Measurements from ENCODE around the gene TECPR2. TPM values are rescaled to one million over a fixed set of nuclear protein-coding genes. Genes with fewer than 3 reads are reported as not detected.
"Not testable (repeated sequence)": the region's sequence is repeated elsewhere in the genome, so short reads cannot be mapped to it uniquely, and the experiment has no call there.

Gene TECPR2
- total RNA-seq, 2 experiments from 2014 or later, result 5.6 to 6.9 TPM

DNA sequence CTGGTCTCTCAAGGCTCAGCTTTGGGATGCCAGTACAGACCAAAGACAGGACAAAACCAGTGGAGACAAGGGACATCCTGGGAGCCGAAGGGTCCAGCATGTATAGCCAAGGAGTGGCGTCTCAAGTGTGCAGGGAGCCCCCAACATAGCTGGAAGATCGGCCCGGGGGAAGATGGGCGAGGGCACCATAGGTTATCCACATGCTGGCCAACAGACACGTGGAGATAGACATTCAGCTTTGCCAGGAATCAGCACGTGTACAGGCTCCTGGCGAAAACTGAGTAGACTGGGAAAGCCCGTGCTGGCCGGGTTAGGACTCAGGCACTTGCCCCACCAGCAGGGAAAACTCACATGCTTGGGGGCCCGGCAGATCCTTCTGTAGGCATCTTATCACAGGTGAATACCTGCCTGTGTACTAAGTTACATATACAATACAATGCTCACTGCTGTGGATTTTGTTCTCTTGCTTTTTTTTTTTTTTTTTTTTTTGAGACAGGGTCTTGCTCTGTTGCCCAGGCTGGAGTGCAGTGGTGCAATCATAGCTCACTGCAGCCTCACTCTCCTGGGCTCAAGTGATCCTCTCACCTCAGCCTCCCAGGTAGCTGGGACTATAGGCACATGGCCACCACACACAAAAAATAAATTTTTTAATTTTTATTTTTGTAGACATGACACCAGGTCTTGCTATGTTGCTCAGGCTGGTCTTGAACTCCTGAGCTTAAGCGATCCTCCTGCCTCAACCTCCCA, 152.4 kb downstream of the TECPR2 start:
- intact Hi-C loops (cut with DNase I, micrococcal nuclease), result loop anchor here in 1 of 2 experiments (10.0 kb wide), 1 partner anchor 550 kb away; the partner anchor contains the start of gene DYNC1H1
- Mint-ChIP-seq H3K4me3 (no peak overlapping the region), H3K36me3 (ENCODE audit: low read depth) (no peaks in the 10 kb centered on the region), H3K27ac (no peak overlapping the region), H3K9me3 (ENCODE audit: low read depth) (no peaks in the 10 kb centered on the region), H3K27me3 (peaks cover 8% of the 10 kb centered on the region), H3K4me1 (peaks cover 13% of the 10 kb centered on the region)
- no peak for ATAC-seq
- ChIA-PET POLR2A (no interaction called here), CTCF (interaction anchor here (0.5 to 2.7 kb wide), 7 partner anchors 8 to 1671 kb away, joined by 3 to 17 read pairs (median 3); no protein-coding TSS in a partner anchor)
- DNase-seq, result no peak

- H3K27ac Mint-ChIP-seq, result no peak overlapping the region
- POLR2A ChIA-PET, result no interaction called here
- H3K27me3 Mint-ChIP-seq, result peaks cover 8% of the 10 kb centered on the region
- ATAC-seq, result peak; percentile 85
- no peaks in the 10 kb centered on the region for H3K36me3 Mint-ChIP-seq (ENCODE audit: low read depth)
- DNase-seq, result peak; percentile 76
- peak overlapping the region; percentile 68 for H3K4me3 Mint-ChIP-seq
- peaks cover 3% of the 10 kb centered on the region for H3K4me1 Mint-ChIP-seq
- intact Hi-C loops (cut with DNase I, micrococcal nuclease), result loop anchor here (1.0 to 10.0 kb wide), 5 partner anchors 78 to 552 kb away; partner anchors contain the start of gene DYNC1H1 (in 1 of the 2)
- CTCF ChIA-PET, result interaction anchor here (0.6 to 2.7 kb wide), 6 partner anchors 8 to 197 kb away, joined by 3 to 17 read pairs (median 4); partner anchors contain the start of gene ZNF839
- no peaks in the 10 kb centered on the region for H3K9me3 Mint-ChIP-seq (ENCODE audit: low read depth)
Measured at GRCh38 chr14:102516531-102517391, 154.0 kb downstream of the TECPR2 start.

DNA sequence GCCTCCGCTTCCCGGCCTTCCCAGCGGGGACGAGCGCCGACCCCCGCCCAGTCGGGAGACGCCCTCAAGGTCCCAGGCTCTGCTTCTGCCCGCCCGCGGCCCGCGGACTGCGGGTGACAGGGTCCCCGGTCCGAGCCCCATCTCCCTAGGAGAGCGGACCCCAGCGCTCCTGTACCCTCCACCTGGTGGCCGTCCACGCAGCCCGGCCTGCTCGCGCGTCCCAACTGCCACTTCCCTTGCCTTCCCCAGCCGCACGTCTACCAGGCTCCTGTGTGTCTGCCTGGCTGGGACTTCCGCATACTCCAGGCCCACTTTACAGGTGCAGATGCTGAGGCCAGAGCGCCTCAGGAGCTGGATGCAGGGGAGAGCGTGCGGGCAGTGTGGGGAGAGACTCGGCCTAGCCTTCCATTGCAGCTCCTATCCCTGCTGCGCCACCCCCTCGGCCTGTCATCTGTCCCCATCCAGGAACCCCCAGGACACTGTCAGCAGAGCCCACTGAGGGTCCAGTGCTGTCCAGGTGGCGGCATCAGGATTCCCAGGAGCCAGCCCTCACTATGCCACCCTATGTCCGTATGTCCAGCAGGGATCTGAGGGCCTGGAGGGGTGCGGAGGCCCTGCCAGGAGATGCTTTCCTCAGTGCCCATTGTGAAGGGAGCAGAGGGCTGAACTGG, 154.8 kb downstream of the TECPR2 start:
- H3K27ac Mint-ChIP-seq, result no peak overlapping the region
- no peaks in the 10 kb centered on the region for H3K36me3 Mint-ChIP-seq (ENCODE audit: low read depth)
- ChIA-PET POLR2A (no interaction called here), CTCF (interaction anchor here (0.6 to 1.6 kb wide), 3 partner anchors 15 to 155 kb away, joined by 4 to 7 read pairs (median 4); partner anchors contain the start of genes CINP and TECPR2)
- intact Hi-C loops (cut with DNase I, micrococcal nuclease), result loop anchor here (2.0 to 10.0 kb wide), 3 partner anchors 201 to 553 kb away; partner anchors contain the start of gene DYNC1H1 (in 1 of the 2)
- ATAC-seq (peak; percentile 9), DNase-seq (no peak)
- no peaks in the 10 kb centered on the region for H3K9me3 Mint-ChIP-seq (ENCODE audit: low read depth)
- H3K4me1 Mint-ChIP-seq, result peaks cover 3% of the 10 kb centered on the region
- peak overlapping the region; percentile 66 for H3K4me3 Mint-ChIP-seq
- H3K27me3 Mint-ChIP-seq, result peaks cover 8% of the 10 kb centered on the region

- DNase-seq (no peak), ATAC-seq (no peak)
- H3K4me3 Mint-ChIP-seq, result no peak overlapping the region
- CTCF ChIA-PET, result interaction anchor here (0.6 to 1.6 kb wide), 4 partner anchors 14 to 156 kb away, joined by 4 to 7 read pairs (median 4); partner anchors contain the start of genes CINP and TECPR2
- POLR2A ChIA-PET, result no interaction called here
- no peaks in the 10 kb centered on the region for H3K36me3 Mint-ChIP-seq (ENCODE audit: low read depth)
- no peak overlapping the region for H3K27ac Mint-ChIP-seq
- peaks cover 6% of the 10 kb centered on the region for H3K4me1 Mint-ChIP-seq
- H3K9me3 Mint-ChIP-seq (ENCODE audit: low read depth), result no peaks in the 10 kb centered on the region
- peaks cover 8% of the 10 kb centered on the region for H3K27me3 Mint-ChIP-seq
- intact Hi-C loops (cut with DNase I, micrococcal nuclease), result loop anchor here in 1 of 2 experiments (10.0 kb wide), 1 partner anchor 553 kb away; the partner anchor contains the start of gene DYNC1H1
Measured at GRCh38 chr14:102518063-102518648, 155.4 kb downstream of the TECPR2 start.

DNA sequence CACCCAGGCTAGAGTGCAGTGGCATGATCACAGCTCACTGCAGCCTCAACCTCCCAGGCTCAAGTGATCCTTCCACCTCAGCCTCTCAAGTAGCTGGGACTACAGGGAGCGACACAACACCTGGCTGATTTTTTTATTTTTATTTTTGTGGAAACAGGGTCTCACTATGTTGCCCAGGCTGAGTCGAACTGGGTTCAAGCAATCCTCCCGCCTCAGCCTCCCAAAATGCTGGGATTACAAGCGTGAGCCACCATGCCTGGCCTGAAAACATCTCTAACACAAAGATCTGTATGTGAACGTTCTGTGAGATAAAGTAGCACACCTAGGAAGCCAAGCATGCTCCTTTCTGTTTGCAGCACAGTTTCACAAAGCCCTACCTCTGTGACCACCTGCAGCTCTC, 157.0 kb downstream of the TECPR2 start:
- POLR2A ChIA-PET, result interaction anchor here (0.6 kb wide), 1 partner anchor 694 kb away, joined by 5 read pairs; no protein-coding TSS in a partner anchor
- H3K9me3 Mint-ChIP-seq (ENCODE audit: low read depth); CTCF ChIA-PET: not testable (repeated sequence)

GRCh38 chr14:102523200-102523568, 160.4 kb downstream of the TECPR2 start:
- Mint-ChIP-seq H3K27me3 (peaks cover 3% of the 10 kb centered on the region), H3K36me3 (ENCODE audit: low read depth) (no peaks in the 10 kb centered on the region), H3K27ac (peak overlapping the region; percentile 17), H3K4me1 (peaks cover 35% of the 10 kb centered on the region), H3K9me3 (ENCODE audit: low read depth) (no peaks in the 10 kb centered on the region), H3K4me3 (peak overlapping the region; percentile 68)
- POLR2A ChIA-PET, result no interaction called here
- intact Hi-C loops (cut with DNase I, micrococcal nuclease), result loop anchor here in 1 of 2 experiments (5.0 to 10.0 kb wide), 2 partner anchors 69 to 172 kb away; partner anchors contain the start of gene RCOR1
- no peak for DNase-seq
- CTCF ChIA-PET, result interaction anchor here (0.6 to 3.6 kb wide), 13 partner anchors 8 to 391 kb away, joined by 3 to 19 read pairs (median 5); no protein-coding TSS in a partner anchor
- no peak for ATAC-seq

More for the DNA sequence above, 157.0 kb downstream of the TECPR2 start:
- H3K4me1 Mint-ChIP-seq, result peaks cover 20% of the 10 kb centered on the region
- not testable (repeated sequence) for DNase-seq; H3K27ac Mint-ChIP-seq; ATAC-seq; H3K36me3 Mint-ChIP-seq (ENCODE audit: low read depth); H3K4me3 Mint-ChIP-seq; H3K27me3 Mint-ChIP-seq
- intact Hi-C loops (cut with DNase I, micrococcal nuclease), result loop anchor here in 1 of 2 experiments (5.0 to 10.0 kb wide), 3 partner anchors 73 to 555 kb away; partner anchors contain the start of genes DYNC1H1 and RCOR1

DNA sequence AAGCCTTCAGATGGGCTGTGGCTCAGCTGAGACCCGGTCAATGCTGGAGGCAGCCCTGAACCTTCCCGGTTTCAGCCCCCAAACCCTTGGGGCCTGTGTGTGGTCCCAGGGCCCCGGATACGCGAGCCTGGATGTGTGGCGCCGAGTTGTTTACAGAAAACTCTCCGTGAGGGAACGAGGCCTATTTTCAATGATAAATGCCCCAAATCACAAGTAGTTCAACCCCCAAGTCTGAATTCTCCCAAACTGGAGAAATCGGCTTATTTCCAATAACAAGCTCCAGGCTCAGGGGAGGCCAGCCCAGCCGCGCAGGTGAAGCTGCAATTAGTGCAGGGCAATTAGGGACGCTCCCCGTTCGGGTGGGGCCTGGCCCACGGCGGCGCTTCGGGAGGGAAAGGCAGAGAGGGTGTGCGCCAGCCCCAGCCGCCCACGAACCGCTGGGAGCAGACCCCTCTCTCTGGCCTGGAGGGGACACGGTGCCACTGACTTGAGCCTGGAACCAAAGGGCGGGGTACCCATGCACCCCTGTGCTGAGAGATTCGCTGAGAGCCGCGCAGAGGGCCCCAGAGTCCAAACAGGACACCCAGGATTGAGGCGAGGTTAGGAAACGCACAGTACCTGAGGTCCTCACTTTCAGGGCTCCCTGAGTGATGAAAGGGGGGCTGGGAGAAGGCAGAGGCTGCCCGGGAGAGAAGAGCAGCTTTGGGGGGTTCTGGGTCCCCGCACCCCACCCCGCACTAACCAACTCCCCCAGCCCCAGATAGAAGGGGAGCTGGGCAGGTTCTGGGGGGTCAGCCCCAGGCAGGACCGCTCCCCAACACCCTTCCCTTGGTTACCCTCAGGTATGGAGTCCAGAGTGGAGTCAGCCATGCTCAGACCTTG, 161.1 kb downstream of the TECPR2 start:
- H3K27me3 Mint-ChIP-seq, result no peaks in the 10 kb centered on the region
- ATAC-seq (no peak), DNase-seq (no peak)
- H3K4me3 Mint-ChIP-seq, result peak overlapping the region; percentile 68
- POLR2A ChIA-PET, result interaction anchor here (1.2 kb wide), 1 partner anchor 15 kb away, joined by 4 read pairs; no protein-coding TSS in a partner anchor
- intact Hi-C loops (cut with DNase I, micrococcal nuclease), result loop anchor here (1.0 to 10.0 kb wide), 8 partner anchors 14 to 394 kb away; partner anchors contain the start of genes RCOR1 (in 2 of the 2), CINP (in 1 of the 2), TECPR2 (in 1 of the 2) and ZNF839 (in 1 of the 2)
- peaks cover 35% of the 10 kb centered on the region for H3K4me1 Mint-ChIP-seq
- no peaks in the 10 kb centered on the region for H3K36me3 Mint-ChIP-seq (ENCODE audit: low read depth)
- H3K27ac Mint-ChIP-seq, result peak overlapping the region; percentile 25
- no peaks in the 10 kb centered on the region for H3K9me3 Mint-ChIP-seq (ENCODE audit: low read depth)
- CTCF ChIA-PET, result interaction anchor here (0.6 to 3.6 kb wide), 25 partner anchors 8 to 390 kb away, joined by 3 to 19 read pairs (median 3); no protein-coding TSS in a partner anchor

DNA sequence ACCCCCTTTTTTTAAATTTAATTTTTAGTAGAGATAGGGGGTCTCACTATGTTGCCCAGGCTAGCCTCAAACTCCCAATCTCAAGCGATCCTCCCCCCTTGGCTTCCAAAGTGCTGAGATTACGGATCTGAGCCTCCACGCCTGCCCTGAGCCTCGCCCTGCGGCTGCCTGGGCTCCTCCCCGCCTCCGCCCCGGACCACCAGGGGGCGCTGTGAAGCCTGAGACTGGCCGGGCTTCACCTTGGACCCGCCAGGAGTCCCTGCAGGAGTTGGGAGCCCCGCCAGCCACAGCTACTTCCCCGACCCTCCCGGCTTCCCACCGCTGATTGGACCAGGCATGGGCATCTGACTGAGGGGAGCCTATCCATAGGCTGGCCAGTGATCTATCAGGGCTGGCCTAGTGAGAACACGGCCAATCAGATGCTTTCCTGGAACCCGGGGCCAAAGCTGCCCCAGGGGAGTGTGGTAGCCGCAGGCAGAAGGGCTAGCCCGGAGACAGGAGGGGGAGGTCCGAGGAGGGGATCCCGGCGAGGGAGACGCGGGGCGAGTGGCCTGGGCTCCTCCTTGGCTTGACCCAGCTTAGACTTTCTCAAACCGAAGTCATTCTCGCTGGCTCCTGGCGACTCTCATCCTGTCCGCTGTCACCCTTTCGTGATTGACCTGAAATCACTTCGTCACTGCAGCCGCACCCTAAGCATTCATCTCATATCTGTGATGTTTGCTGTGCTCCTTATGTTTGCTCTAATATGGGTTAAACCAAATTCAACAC, 161.9 kb downstream of the TECPR2 start:
- Mint-ChIP-seq H3K27ac (peak overlapping the region; percentile 32), H3K36me3 (ENCODE audit: low read depth) (no peaks in the 10 kb centered on the region), H3K4me3 (peak overlapping the region; percentile 68), H3K27me3 (no peaks in the 10 kb centered on the region), H3K4me1 (peaks cover 35% of the 10 kb centered on the region), H3K9me3 (ENCODE audit: low read depth) (no peaks in the 10 kb centered on the region)
- CTCF ChIA-PET, result interaction anchor here (0.6 to 3.6 kb wide), 31 partner anchors 9 to 608 kb away, joined by 3 to 19 read pairs (median 4); partner anchors contain the start of gene ANKRD9
- ATAC-seq (peak; percentile 98), DNase-seq (peak; percentile 98)
- intact Hi-C loops (cut with DNase I, micrococcal nuclease), result loop anchor here (1.0 to 10.0 kb wide), 8 partner anchors 14 to 394 kb away; partner anchors contain the start of genes RCOR1 (in 2 of the 2), CINP (in 1 of the 2), TECPR2 (in 1 of the 2) and ZNF839 (in 1 of the 2)
- POLR2A ChIA-PET, result interaction anchor here (1.2 kb wide), 1 partner anchor 16 kb away, joined by 4 read pairs; no protein-coding TSS in a partner anchor
